ENCODE measurements around the gene ARL10.
A peak's percentile ranks its signal among the peaks of the same experiment; 100 is the strongest.

ARL10 gene

GRCh38 chr5:176416965-176417364, 51.7 kb downstream of the ARL10 start:
- DNase-seq (ENCODE audit: low read depth): no peak
- H3K4me3 ChIP-seq (ENCODE audit: low read depth, low read length): peak overlapping the region; percentile 63

GRCh38 chr5:176418251-176418650, 53.0 kb downstream of the ARL10 start:
- DNase-seq (ENCODE audit: low read depth): no peak
- no peak for TF ChIP-seq CTCF (IDR thresholded peaks at IDR 0.05; ENCODE audit: insufficient read depth, low read depth, low read length, missing control alignments)
- no peak overlapping the region for H3K4me3 ChIP-seq (ENCODE audit: low read depth, low read length)

More at GRCh38 chr5:176416965-176417364, 51.7 kb downstream of the ARL10 start:
- no peak for TF ChIP-seq CTCF (IDR thresholded peaks at IDR 0.05; ENCODE audit: insufficient read depth, low read depth, low read length, missing control alignments)

GRCh38 chr5:176420086-176420485, 54.8 kb downstream of the ARL10 start:
- TF ChIP-seq CTCF (IDR thresholded peaks at IDR 0.05; ENCODE audit: insufficient read depth, low read depth, low read length, missing control alignments): no peak
- DNase-seq (ENCODE audit: low read depth): no peak
- no peak overlapping the region for H3K4me3 ChIP-seq (ENCODE audit: low read depth, low read length)

GRCh38 chr5:176420972-176421544, 55.8 kb downstream of the ARL10 start:
- DNase-seq (ENCODE audit: low read depth): no peak
- no peak overlapping the region for H3K4me3 ChIP-seq (ENCODE audit: low read depth, low read length)
- TF ChIP-seq CTCF (IDR thresholded peaks at IDR 0.05; ENCODE audit: insufficient read depth, low read depth, low read length, missing control alignments): no peak

DNA sequence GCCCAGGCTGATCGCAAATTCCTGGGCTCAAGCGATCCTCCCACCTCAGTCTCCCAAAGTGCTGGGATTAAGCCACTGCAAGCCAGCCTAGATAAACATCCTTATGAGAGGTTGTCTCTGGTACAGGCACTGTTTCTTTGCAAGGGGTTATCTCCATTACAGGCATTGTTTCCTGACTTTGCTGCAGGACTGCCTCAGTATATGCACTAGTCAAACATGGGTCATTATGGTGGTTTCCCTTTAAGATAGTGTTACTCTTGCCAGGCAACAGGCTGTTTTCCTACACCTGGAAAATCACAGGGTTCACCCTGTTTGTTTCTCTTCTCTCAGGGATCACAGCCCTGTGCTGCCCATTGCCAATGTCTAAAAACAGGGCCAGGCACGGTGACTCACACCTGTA, 58.9 kb downstream of the ARL10 start:
- no peak overlapping the region for H3K4me3 ChIP-seq (ENCODE audit: low read depth, low read length)
- no peak for DNase-seq (ENCODE audit: low read depth)
- TF ChIP-seq CTCF (IDR thresholded peaks at IDR 0.05; ENCODE audit: insufficient read depth, low read depth, low read length, missing control alignments): no peak

GRCh38 chr5:176425138-176425537, 59.9 kb downstream of the ARL10 start:
- H3K4me3 ChIP-seq (ENCODE audit: low read depth, low read length): no peak overlapping the region
- DNase-seq (ENCODE audit: low read depth): no peak
- TF ChIP-seq CTCF (IDR thresholded peaks at IDR 0.05; ENCODE audit: insufficient read depth, low read depth, low read length, missing control alignments): no peak

GRCh38 chr5:176425791-176426190, 60.5 kb downstream of the ARL10 start:
- TF ChIP-seq CTCF (IDR thresholded peaks at IDR 0.05; ENCODE audit: insufficient read depth, low read depth, low read length, missing control alignments): no peak
- no peak overlapping the region for H3K4me3 ChIP-seq (ENCODE audit: low read depth, low read length)
- DNase-seq (ENCODE audit: low read depth): no peak

Data from GM12865 (cell line).